ENCODE results near the gene ZNF836. TPM values are rescaled to one million over a fixed set of nuclear protein-coding genes. Genes with fewer than 3 reads are reported as not detected.

Gene ZNF836
- 10 to 100 TPM; 27.9 to 40.2 (median 28.0) TPM for total RNA-seq
- 44.7 TPM for total RNA-seq (2013)

DNA sequence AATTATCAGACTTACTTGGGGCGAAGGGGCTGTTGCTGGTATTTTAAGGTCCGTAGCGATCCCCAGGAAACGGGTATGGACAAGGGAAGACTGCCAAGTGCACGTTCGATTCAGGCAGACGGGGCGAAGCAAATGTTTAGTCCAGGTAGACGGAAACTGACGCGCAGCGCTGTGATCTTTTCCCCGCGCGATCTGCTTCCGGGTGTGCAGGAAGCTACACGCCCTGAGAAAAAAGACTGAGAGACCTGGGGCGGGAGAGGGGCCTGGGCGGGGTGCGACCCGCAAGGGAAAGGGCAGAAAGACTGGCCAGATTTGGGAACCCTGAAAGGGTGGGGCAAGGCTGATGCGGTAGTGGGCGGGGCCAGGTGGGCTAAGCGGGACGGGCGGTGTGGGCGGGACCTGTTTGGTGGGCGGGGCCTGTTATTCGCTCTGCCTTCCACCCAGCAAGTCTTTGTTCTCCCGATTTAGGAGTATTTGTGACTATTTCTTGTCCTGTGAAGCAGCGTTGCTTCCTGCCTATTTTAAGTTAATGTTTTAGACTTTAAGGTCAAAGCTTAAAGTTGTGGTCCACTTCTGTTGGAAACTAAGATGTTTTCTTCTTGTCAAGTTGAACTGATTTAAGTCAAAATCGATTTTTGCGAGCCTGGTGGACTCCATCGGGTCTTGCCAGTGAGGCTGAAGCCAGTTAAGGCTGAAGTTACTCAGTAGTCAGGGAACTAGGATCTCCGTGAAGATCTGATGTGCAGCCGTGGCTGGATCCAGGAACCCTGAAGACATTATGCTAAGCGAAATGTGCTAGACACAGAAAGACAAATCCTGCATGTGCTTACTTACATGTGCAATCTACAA is at the start of gene ZNF836:
TSS of gene ZNF836 (minus strand) at position 301 of the 849 bp plus-strand sequence. CDS start 3,549 bp downstream, outside the sequence.
- Mint-ChIP-seq H3K4me1 (peaks cover 42 to 45% of the 10 kb centered on the region in 2 donors), H3K9me3 (no peaks in the 10 kb centered on the region), H3K27ac (peak within 1 kb of the TSS; percentile 87 to 97), H3K36me3 (peaks cover 13% of the 10 kb centered on the region), H3K4me3 (peak within 1 kb of the TSS; percentile 99), H3K27me3 (ENCODE audit: low read depth in 2 of 2) (no peaks in the 10 kb centered on the region)
- TF ChIP-seq, protein P1, sequence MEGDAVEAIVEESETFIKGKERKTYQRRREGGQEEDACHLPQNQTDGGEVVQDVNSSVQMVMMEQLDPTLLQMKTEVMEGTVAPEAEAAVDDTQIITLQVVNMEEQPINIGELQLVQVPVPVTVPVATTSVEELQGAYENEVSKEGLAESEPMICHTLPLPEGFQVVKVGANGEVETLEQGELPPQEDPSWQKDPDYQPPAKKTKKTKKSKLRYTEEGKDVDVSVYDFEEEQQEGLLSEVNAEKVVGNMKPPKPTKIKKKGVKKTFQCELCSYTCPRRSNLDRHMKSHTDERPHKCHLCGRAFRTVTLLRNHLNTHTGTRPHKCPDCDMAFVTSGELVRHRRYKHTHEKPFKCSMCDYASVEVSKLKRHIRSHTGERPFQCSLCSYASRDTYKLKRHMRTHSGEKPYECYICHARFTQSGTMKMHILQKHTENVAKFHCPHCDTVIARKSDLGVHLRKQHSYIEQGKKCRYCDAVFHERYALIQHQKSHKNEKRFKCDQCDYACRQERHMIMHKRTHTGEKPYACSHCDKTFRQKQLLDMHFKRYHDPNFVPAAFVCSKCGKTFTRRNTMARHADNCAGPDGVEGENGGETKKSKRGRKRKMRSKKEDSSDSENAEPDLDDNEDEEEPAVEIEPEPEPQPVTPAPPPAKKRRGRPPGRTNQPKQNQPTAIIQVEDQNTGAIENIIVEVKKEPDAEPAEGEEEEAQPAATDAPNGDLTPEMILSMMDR (IDR thresholded peaks at IDR 0.05), result no peak
- Histone ChIP-seq H3K4me1 (ENCODE audit: control insufficient read depth, insufficient read depth, low read length) (peaks cover 45% of the 10 kb centered on the region), H3K27me3 (ENCODE audit: control insufficient read depth, insufficient read depth, low read length) (no peaks in the 10 kb centered on the region), H3K9me3 (ENCODE audit: control insufficient read depth, insufficient read depth, low read length) (no peaks in the 10 kb centered on the region), H3K36me3 (ENCODE audit: control insufficient read depth, insufficient read depth, low read length) (peaks cover 15% of the 10 kb centered on the region), H3K4me3 (ENCODE audit: low read length) (peak within 1 kb of the TSS; percentile 83), H3K27ac (ENCODE audit: low read length) (peak within 1 kb of the TSS; percentile 80)
- DNase-seq (peak; percentile 79 to 95), ATAC-seq (peak; percentile 89 to 93 (median 89))
- intact Hi-C loops (cut with micrococcal nuclease), result loop anchor here (1.0 to 5.0 kb wide), 3 partner anchors 18 to 166 kb away; partner anchors contain the start of genes ZNF610 and ZNF616
- 6% methylated on average over 36 of the region's 37 CpGs for WGBS (ENCODE audit: insufficient coverage)

DNA sequence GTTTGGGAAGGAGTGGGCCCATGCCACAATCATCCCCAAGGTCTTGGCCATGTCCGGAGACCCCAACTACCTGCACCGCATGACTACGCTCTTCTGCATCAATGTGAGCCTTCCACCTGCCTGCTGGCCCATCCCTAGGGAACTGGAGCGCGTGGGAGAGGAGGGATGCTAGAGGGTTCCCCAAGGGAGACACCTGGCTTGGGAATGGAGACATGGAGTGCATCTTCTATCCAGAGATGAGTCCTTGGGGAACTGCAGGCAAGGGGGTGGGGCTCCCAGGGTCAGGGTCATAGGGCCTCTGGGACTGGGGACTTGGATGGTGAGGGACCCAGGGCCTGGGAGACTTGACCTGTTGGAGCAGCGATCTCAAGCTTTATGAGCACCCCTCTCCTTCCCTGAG is 49.6 kb upstream of the ZNF836 start:
- Histone ChIP-seq H3K4me3 (ENCODE audit: low read length) (no peak overlapping the region), H3K27me3 (ENCODE audit: control insufficient read depth, insufficient read depth, low read length) (no peaks in the 10 kb centered on the region), H3K27ac (ENCODE audit: low read length) (no peak overlapping the region), H3K9me3 (ENCODE audit: control insufficient read depth, insufficient read depth, low read length) (no peaks in the 10 kb centered on the region), H3K36me3 (ENCODE audit: control insufficient read depth, insufficient read depth, low read length) (peaks cover 95% of the 10 kb centered on the region), H3K4me1 (ENCODE audit: control insufficient read depth, insufficient read depth, low read length) (no peaks in the 10 kb centered on the region)
- H3K36me3 Mint-ChIP-seq, result peaks cover 32% of the 10 kb centered on the region
- intact Hi-C loops (cut with micrococcal nuclease), result no loop called here
- no peak overlapping the region for H3K4me3 Mint-ChIP-seq
- ATAC-seq (no peak), DNase-seq (no peak)
- no peaks in the 10 kb centered on the region for H3K27me3 Mint-ChIP-seq (ENCODE audit: low read depth in 2 of 2)
- H3K4me1 Mint-ChIP-seq, result peaks cover 0 to 18% of the 10 kb centered on the region in 2 donors
- TF ChIP-seq, protein P1 (IDR thresholded peaks at IDR 0.05), result no peak
- no peaks in the 10 kb centered on the region for H3K9me3 Mint-ChIP-seq
- H3K27ac Mint-ChIP-seq, result peak overlapping the region in 1 of 2 donors; percentile 70
- WGBS (ENCODE audit: insufficient coverage), result 100% methylated on average over 6 of the region's 6 CpGs

DNA sequence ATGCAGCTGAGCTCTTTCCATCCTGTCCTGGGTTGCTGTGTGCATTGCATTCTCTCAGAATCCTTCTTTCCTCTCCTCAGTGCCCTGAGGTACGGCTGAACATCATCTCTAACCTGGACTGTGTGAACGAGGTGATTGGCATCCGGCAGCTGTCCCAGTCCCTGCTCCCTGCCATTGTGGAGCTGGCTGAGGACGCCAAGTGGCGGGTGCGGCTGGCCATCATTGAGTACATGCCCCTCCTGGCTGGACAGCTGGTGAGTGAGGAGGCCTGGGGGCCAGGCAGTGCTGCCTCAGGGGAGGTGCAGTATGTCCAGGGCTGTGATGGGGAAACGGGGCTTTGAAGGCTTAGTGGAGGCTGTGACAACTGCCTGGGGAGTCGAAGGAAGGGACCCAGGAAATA is 48.2 kb upstream of the ZNF836 start:
- ATAC-seq (no peak), DNase-seq (no peak)
- H3K27ac ChIP-seq (ENCODE audit: low read length), result no peak overlapping the region
- H3K27me3 Mint-ChIP-seq (ENCODE audit: low read depth in 2 of 2), result no peaks in the 10 kb centered on the region
- H3K27ac Mint-ChIP-seq, result peak overlapping the region; percentile 63 to 64
- H3K36me3 Mint-ChIP-seq, result peaks cover 32% of the 10 kb centered on the region
- H3K4me1 Mint-ChIP-seq, result peaks cover 0 to 18% of the 10 kb centered on the region in 2 donors
- no peaks in the 10 kb centered on the region for H3K9me3 ChIP-seq (ENCODE audit: control insufficient read depth, insufficient read depth, low read length)
- no peak overlapping the region for H3K4me3 Mint-ChIP-seq
- no peak overlapping the region for H3K4me3 ChIP-seq (ENCODE audit: low read length)
- whole genome bisulfite sequencing (ENCODE audit: insufficient coverage), result 94% methylated on average over 8 of the region's 8 CpGs
- TF ChIP-seq, protein P1 (IDR thresholded peaks at IDR 0.05), result no peak
- H3K9me3 Mint-ChIP-seq, result no peaks in the 10 kb centered on the region
- H3K4me1 ChIP-seq (ENCODE audit: control insufficient read depth, insufficient read depth, low read length), result no peaks in the 10 kb centered on the region
- intact Hi-C loops (cut with micrococcal nuclease), result no loop called here
- no peaks in the 10 kb centered on the region for H3K27me3 ChIP-seq (ENCODE audit: control insufficient read depth, insufficient read depth, low read length)
- peaks cover 97% of the 10 kb centered on the region for H3K36me3 ChIP-seq (ENCODE audit: control insufficient read depth, insufficient read depth, low read length)

All from natural killer cell (primary cell).